Mesodermal cell (in vitro differentiated cells): ENCODE data around the gene GLUL.

Experiments used
- H3K27ac ChIP-seq: 2 replicates; pipeline ENCODE4 v1.7.0; 2013; ENCODE audit warnings: mild to moderate bottlenecking, low read depth, low read length, moderate library complexity; ENCODE audit not compliant: severe bottlenecking
- H3K36me3 ChIP-seq: 2 replicates; pipeline ENCODE4 v1.7.1; 2013; ENCODE audit warnings: mild to moderate bottlenecking, low read length, moderate library complexity; ENCODE audit not compliant: control insufficient read depth, insufficient read depth
- H3K4me1 ChIP-seq: one replicate; pipeline ENCODE4 v1.7.1; 2013; ENCODE audit warnings: mild to moderate bottlenecking, low read length; ENCODE audit not compliant: insufficient read depth, control insufficient read depth, poor library complexity, severe bottlenecking
- H3K4me3 ChIP-seq: 2 replicates; pipeline ENCODE4 v1.7.0; 2013; ENCODE audit warnings: low read length, control low read depth, mild to moderate bottlenecking; ENCODE audit not compliant: insufficient read depth, poor library complexity, severe bottlenecking; ENCODE audit errors: extremely low read depth
- H3K9me3 ChIP-seq: 2 replicates; pipeline ENCODE4 v1.7.1; 2013; ENCODE audit warnings: mild to moderate bottlenecking, low read length, moderate library complexity; ENCODE audit not compliant: control insufficient read depth
- WGBS, 2 experiments: methylation state at CpG; one replicate each; pipeline ENCODE4 v1.1.5; 2013; ENCODE audit warnings: missing lambda C conversion rate in 2 of 2; ENCODE audit not compliant: insufficient coverage in 2 of 2; 5-methylcytosine and 5-hydroxymethylcytosine counted together

Gene GLUL

DNA sequence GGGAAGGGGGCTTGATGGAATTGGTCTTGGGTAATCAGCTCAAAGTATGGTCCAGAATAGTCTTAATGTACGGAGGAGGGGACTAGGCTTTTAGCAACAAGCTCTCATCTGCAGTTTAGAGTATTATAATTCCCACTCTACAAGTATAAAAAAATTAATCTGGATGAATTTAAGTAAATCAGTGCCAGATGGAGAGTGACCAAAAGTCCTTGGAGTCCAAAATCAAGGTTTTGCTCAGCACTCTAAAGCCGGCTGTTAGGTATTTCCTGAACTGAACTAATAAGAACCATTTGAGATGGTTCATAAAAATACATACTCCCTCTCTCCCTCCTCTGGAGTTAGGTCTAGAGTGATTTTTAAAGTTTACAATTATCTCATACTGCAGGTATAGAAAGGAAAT lies 23.7 kb downstream of the GLUL start:
- no peaks in the 10 kb centered on the region for H3K9me3 ChIP-seq
- H3K4me1 ChIP-seq = no peaks in the 10 kb centered on the region
- no peaks in the 10 kb centered on the region for H3K36me3 ChIP-seq
- no peak overlapping the region for H3K27ac ChIP-seq
- no CpG with 5 or more reads among the region's 2 CpGs for WGBS, 2 experiments
- no peak overlapping the region for H3K4me3 ChIP-seq

DNA sequence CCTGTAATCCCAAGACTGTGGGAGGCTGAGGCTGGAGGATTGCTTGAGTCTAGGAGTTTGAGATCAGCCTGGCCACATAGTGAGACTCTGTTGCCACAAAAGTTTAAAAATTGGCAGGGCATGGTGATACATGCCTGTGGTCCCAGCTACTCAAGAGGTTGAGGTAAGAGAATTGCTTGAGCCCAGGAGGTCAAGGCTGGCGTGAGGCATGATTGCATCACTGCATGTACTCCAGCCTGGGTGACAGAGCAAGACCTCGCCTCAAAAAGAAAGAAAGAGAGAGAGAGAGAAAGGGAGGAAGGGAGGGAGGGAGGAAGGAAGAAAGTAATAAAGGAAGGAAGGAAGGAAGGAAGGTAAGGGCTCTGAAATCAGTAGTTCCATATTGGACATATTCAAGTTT lies 25.0 kb downstream of the GLUL start:
- Histone ChIP-seq H3K9me3 (no peaks in the 10 kb centered on the region), H3K4me3 (no peak overlapping the region), H3K36me3 (no peaks in the 10 kb centered on the region), H3K4me1 (no peaks in the 10 kb centered on the region), H3K27ac (no peak overlapping the region)
- WGBS, 2 experiments = 73 to 93% methylated on average over 2 of the region's 2 CpGs

DNA sequence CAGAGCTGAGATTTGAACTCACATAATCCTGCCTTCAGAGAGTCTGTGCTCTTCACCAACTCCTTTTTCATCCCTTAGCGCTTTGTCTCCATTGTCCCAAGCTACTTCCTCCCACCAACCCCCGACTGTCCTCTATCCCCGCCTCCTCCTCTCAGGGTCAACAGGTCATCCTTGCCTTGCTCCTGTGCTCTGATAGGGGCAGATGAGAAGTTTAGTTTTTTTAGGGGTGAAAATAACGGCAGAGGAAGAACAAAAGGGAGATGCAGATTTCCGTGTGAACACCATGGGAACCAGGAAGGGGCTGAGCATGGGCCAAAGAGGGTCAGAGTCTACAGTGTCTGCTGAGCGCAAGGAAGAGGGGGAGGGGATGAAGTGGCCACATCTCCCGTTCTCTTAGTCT lies 31.9 kb downstream of the GLUL start:
- 36 to 46% methylated on average over 5 of the region's 7 CpGs for WGBS, 2 experiments
- Histone ChIP-seq H3K36me3 (no peaks in the 10 kb centered on the region), H3K4me1 (no peaks in the 10 kb centered on the region), H3K27ac (no peak overlapping the region), H3K9me3 (no peaks in the 10 kb centered on the region), H3K4me3 (no peak overlapping the region)

GRCh38 chr1:182357913-182358312 lies 33.7 kb downstream of the GLUL start:
- no peak overlapping the region for H3K4me3 ChIP-seq
- no peak overlapping the region for H3K27ac ChIP-seq
- 68 to 92% methylated on average over 2 to 4 of the region's 4 CpGs for WGBS, 2 experiments
- H3K36me3 ChIP-seq = no peaks in the 10 kb centered on the region
- H3K4me1 ChIP-seq = no peaks in the 10 kb centered on the region
- H3K9me3 ChIP-seq = no peaks in the 10 kb centered on the region

DNA sequence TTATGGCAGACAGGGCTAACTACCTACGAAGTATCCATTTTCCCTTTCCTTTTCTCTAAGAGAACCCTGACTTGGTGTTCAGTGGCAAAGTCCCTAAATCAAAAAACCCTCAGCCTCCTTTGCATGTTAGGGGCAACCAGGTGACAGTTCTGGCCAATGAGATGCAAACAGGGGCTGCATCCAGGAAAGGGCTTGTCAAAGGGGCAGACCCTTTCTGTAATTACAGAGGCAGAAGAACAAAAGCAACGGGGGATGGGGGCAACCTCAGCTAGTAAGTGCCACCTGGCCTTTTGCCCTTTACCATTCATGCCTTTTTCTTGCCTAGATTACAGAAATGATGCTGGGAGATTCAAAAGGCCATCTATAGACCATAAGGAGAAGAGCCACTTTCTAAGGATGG lies 34.4 kb downstream of the GLUL start:
- no peaks in the 10 kb centered on the region for H3K4me1 ChIP-seq
- H3K27ac ChIP-seq = no peak overlapping the region
- no peaks in the 10 kb centered on the region for H3K36me3 ChIP-seq
- H3K9me3 ChIP-seq = no peaks in the 10 kb centered on the region
- no CpG with 5 or more reads among the region's 2 CpGs for WGBS, 2 experiments
- no peak overlapping the region for H3K4me3 ChIP-seq

GRCh38 chr1:182355723-182356098 lies 35.9 kb downstream of the GLUL start:
- Histone ChIP-seq H3K4me3 (no peak overlapping the region), H3K36me3 (no peaks in the 10 kb centered on the region), H3K9me3 (no peaks in the 10 kb centered on the region), H3K27ac (no peak overlapping the region), H3K4me1 (no peaks in the 10 kb centered on the region)
- 100% methylated on average over 1 of the region's 2 CpGs; no CpG with 5 or more reads in 1 of the 2 experiments for WGBS, 2 experiments

- WGBS, 2 experiments = 90 to 100% methylated on average over 1 of the region's 1 CpG
- H3K4me3 ChIP-seq = no peak overlapping the region
- H3K9me3 ChIP-seq = no peaks in the 10 kb centered on the region
- H3K27ac ChIP-seq = no peak overlapping the region
- no peaks in the 10 kb centered on the region for H3K4me1 ChIP-seq
- H3K36me3 ChIP-seq = no peaks in the 10 kb centered on the region
Measured at GRCh38 chr1:182351790-182352364, 39.7 kb downstream of the GLUL start.

GRCh38 chr1:182350839-182351238 lies 40.8 kb downstream of the GLUL start:
- no peak overlapping the region for H3K4me3 ChIP-seq
- no peaks in the 10 kb centered on the region for H3K4me1 ChIP-seq
- H3K9me3 ChIP-seq = no peaks in the 10 kb centered on the region
- WGBS, 2 experiments = 100% methylated on average over 1 of the region's 2 CpGs; no CpG with 5 or more reads in 1 of the 2 experiments
- H3K27ac ChIP-seq = no peak overlapping the region
- H3K36me3 ChIP-seq = no peaks in the 10 kb centered on the region

GRCh38 chr1:182348961-182349747 lies 42.4 kb downstream of the GLUL start:
- Histone ChIP-seq H3K36me3 (no peaks in the 10 kb centered on the region), H3K9me3 (no peaks in the 10 kb centered on the region), H3K4me3 (no peak overlapping the region), H3K27ac (no peak overlapping the region), H3K4me1 (no peaks in the 10 kb centered on the region)
- WGBS, 2 experiments = 85 to 100% methylated on average over 2 to 4 of the region's 6 CpGs

DNA sequence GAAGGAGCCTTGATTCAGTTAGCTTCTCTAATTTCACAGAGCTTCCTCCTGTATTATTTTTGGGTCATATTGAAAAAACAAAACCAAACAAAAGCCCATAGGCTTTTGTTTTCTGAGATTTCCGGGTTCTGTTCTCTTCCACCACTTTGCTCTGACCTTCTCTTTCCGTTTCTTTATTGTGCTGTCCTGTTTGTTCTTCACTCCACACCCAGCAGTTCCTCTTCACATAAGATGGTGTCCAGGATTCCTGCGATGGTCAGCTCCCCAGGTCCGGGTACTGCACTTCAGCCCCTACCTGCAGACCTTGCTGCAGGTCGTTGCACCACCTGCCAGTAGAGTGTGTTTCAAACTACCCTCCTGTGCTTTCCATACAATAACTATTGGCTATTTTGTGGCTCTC lies 44.6 kb downstream of the GLUL start:
- WGBS, 2 experiments = 86 to 95% methylated on average over 5 of the region's 5 CpGs
- no peaks in the 10 kb centered on the region for H3K36me3 ChIP-seq
- H3K9me3 ChIP-seq = no peaks in the 10 kb centered on the region
- no peaks in the 10 kb centered on the region for H3K4me1 ChIP-seq
- no peak overlapping the region for H3K4me3 ChIP-seq
- no peak overlapping the region for H3K27ac ChIP-seq
